Fibroblast of lung (primary cell): ENCODE measurements around the gene IL10RA. TPM values are rescaled to one million over a fixed set of nuclear protein-coding genes. Genes with fewer than 3 reads are reported as not detected.

Source experiments
- DNase-seq, 2 donors: peaks; one replicate each; pipeline versions ENCODE4 v3.0.0 to v3.0.0-alpha.2; 2010; ENCODE audit warnings: low read depth in 2 of 2
- H2AFZ ChIP-seq: 2 replicates; pipeline ENCODE4 v1.5.1; 2012; ENCODE audit warnings: low read length, control low read depth, inconsistent platforms
- H3K27ac ChIP-seq: 2 replicates; pipeline ENCODE4 v1.5.1; 2011; ENCODE audit warnings: low read length, control low read depth; ENCODE audit not compliant: insufficient read depth
- H3K27me3 ChIP-seq: 2 replicates; pipeline ENCODE4 v1.5.1; 2011; ENCODE audit warnings: mild to moderate bottlenecking, low read length; ENCODE audit not compliant: control insufficient read depth, insufficient read depth
- H3K36me3 ChIP-seq: 2 replicates; pipeline ENCODE4 v1.5.1; 2011; ENCODE audit warnings: low read length; ENCODE audit not compliant: control insufficient read depth, insufficient read depth
- H3K4me1 ChIP-seq: 2 replicates; pipeline ENCODE4 v1.5.1; 2011; ENCODE audit warnings: low read length; ENCODE audit not compliant: control insufficient read depth, insufficient read depth; ENCODE audit errors: extremely low read depth
- H3K4me2 ChIP-seq: 2 replicates; pipeline ENCODE4 v1.5.1; 2011; ENCODE audit warnings: low read length, control low read depth; ENCODE audit not compliant: insufficient read depth; ENCODE audit errors: extremely low read depth
- H3K4me3 ChIP-seq, 4 experiments: fragments of 200-600 bp in 1 of 4; sonication (generic) in 1 of 4; replicated peaks in 1 of 4; 2 replicates each; pipeline ENCODE4 v1.5.1; 2011 to 2016; ENCODE audit warnings: low read length in 4 of 4, low read depth in 3 of 4, mild to moderate bottlenecking in 3 of 4, control low read depth in 2 of 4, inconsistent platforms in 1 of 4, mixed read lengths in 1 of 4; ENCODE audit not compliant: insufficient read depth in 1 of 4; ENCODE audit errors: control extremely low read depth in 1 of 4
- H3K79me2 ChIP-seq: 2 replicates; pipeline ENCODE4 v1.5.1; 2012; ENCODE audit warnings: mild to moderate bottlenecking, low read length, inconsistent platforms; ENCODE audit not compliant: control insufficient read depth, insufficient read depth
- H3K9ac ChIP-seq: 2 replicates; pipeline ENCODE4 v1.5.1; 2011; ENCODE audit warnings: mild to moderate bottlenecking, low read length, control low read depth; ENCODE audit not compliant: insufficient read depth
- H3K9me3 ChIP-seq: 2 replicates; pipeline ENCODE4 v1.5.1; 2012; ENCODE audit warnings: low read depth, low read length; ENCODE audit not compliant: control insufficient read depth, insufficient read depth
- H4K20me1 ChIP-seq: 2 replicates; pipeline ENCODE4 v1.5.1; 2011; ENCODE audit warnings: low read length; ENCODE audit not compliant: control insufficient read depth, insufficient read depth; ENCODE audit errors: extremely low read depth
- CTCF ChIP-seq, 2 donors: IDR thresholded peaks in 1 of 2; conservative IDR thresholded peaks in 1 of 2; 1 replicate in 1 of 2; 2 replicates in 1 of 2; pipeline ENCODE4 v1.5.1; 2011 to 2012; ENCODE audit warnings: low read length in 2 of 2, control low read depth in 1 of 2, inconsistent platforms in 1 of 2, low read depth in 1 of 2, mild to moderate bottlenecking in 1 of 2
- EZH2 ChIP-seq: IDR thresholded peaks from 2 replicates; pipeline ENCODE4 v1.5.1; 2012; ENCODE audit warnings: low read length, control low read depth, mild to moderate bottlenecking; ENCODE audit errors: missing control alignments
- polyA plus RNA-seq, 2 donors: library from polyadenylated mRNA; depleted of rRNA in 1 of 2; stranded (reverse) in 1 of 2; unstranded in 1 of 2; fragments of >200 nt; gene quantifications; 2 replicates each; pipeline ENCODE4 v1.2.1, GENCODE V29; 2011 to 2012; ENCODE audit warnings: missing spikeins in 1 of 2
- total RNA-seq: library from RNA; depleted of rRNA; stranded (reverse); fragments of >200 nt; gene quantifications from 2 replicates; pipeline ENCODE4 v1.2.1, GENCODE V29; 2014

IL10RA gene
- total and polyA plus RNA-seq, 2 donors (not counting 1 experiment from before 2014, with no cell fraction given) = 0.17 TPM; not detected in 1

- no peaks in the 10 kb centered on the region for H3K36me3 ChIP-seq
- DNase-seq = no peak
- no peak overlapping the region for H3K9ac ChIP-seq
- H3K27ac ChIP-seq = no peak overlapping the region
- H3K4me1 ChIP-seq = no peaks in the 10 kb centered on the region
- no peaks in the 10 kb centered on the region for H3K79me2 ChIP-seq
- H3K9me3 ChIP-seq = no peaks in the 10 kb centered on the region
- TF ChIP-seq EZH2 (no peak), CTCF (conservative IDR thresholded peaks at IDR 0.05 in 1 of 2, IDR thresholded peaks at IDR 0.05 in 1 of 2; ENCODE audit: low read depth in 1 of 2, low read length in 2 of 2) (no peak)
- H3K4me3 ChIP-seq = no peak overlapping the region
- peaks cover 4% of the 10 kb centered on the region for H3K27me3 ChIP-seq
- no peaks in the 10 kb centered on the region for H4K20me1 ChIP-seq
- H2AFZ ChIP-seq = no peak overlapping the region
- H3K4me2 ChIP-seq = no peak overlapping the region
Measured at GRCh38 chr11:118042796-118043195, 56.6 kb downstream of the IL10RA start.

DNA sequence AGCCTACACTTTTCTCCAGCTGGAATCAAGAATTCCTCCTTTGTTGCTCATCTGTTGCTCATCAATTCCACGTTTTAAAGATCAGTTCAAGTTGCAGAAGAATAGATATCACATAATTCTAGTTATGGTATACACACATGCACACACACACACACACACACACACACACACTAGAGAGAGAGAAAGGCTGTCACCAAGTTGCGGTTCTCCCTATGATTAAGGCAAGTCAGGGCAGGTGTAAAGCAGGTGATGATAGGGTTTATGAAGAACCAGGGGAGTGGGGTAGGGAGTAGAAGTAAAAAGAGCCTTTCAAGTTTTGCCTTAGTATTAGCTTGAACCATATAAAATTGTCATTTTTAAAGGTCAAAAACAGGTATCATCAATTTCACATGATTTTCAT lies 59.0 kb downstream of the IL10RA start:
- TF ChIP-seq EZH2 = no peak
- TF ChIP-seq CTCF (conservative IDR thresholded peaks at IDR 0.05 in 1 of 2, IDR thresholded peaks at IDR 0.05 in 1 of 2; ENCODE audit: low read depth in 1 of 2, low read length in 2 of 2) = no peak
- no peaks in the 10 kb centered on the region for H3K79me2 ChIP-seq
- H2AFZ ChIP-seq = no peak overlapping the region
- H3K36me3 ChIP-seq = no peaks in the 10 kb centered on the region
- H3K27me3 ChIP-seq = peaks cover 4% of the 10 kb centered on the region
- no peaks in the 10 kb centered on the region for H3K4me1 ChIP-seq
- no peak overlapping the region for H3K27ac ChIP-seq
- H3K4me3 ChIP-seq = no peak overlapping the region
- no peak overlapping the region for H3K4me2 ChIP-seq
- no peak overlapping the region for H3K9ac ChIP-seq
- H4K20me1 ChIP-seq = no peaks in the 10 kb centered on the region
- DNase-seq = no peak
- no peaks in the 10 kb centered on the region for H3K9me3 ChIP-seq

GRCh38 chr11:118046051-118046963 lies 60.1 kb downstream of the IL10RA start:
- Histone ChIP-seq H3K4me3 (no peak overlapping the region), H3K9me3 (no peaks in the 10 kb centered on the region), H3K36me3 (no peaks in the 10 kb centered on the region), H3K9ac (no peak overlapping the region), H4K20me1 (no peaks in the 10 kb centered on the region), H3K4me2 (no peak overlapping the region), H3K27me3 (peaks cover 4% of the 10 kb centered on the region), H3K79me2 (no peaks in the 10 kb centered on the region), H2AFZ (no peak overlapping the region), H3K27ac (no peak overlapping the region), H3K4me1 (no peaks in the 10 kb centered on the region)
- no peak for DNase-seq
- no peak for TF ChIP-seq CTCF (conservative IDR thresholded peaks at IDR 0.05 in 1 of 2, IDR thresholded peaks at IDR 0.05 in 1 of 2; ENCODE audit: low read depth in 1 of 2, low read length in 2 of 2)
- TF ChIP-seq EZH2 = no peak
